ENCODE results near the gene EMX2. TPM values are rescaled to one million over a fixed set of nuclear protein-coding genes. Genes with fewer than 3 reads are reported as not detected.

EMX2 gene
- total RNA-seq, 1 donor from 2014 or later, result 24.7 TPM

GRCh38 chr10:117539903-117540639 is 2.5 kb upstream of the EMX2 start:
- no peak overlapping the region for H3K27ac Mint-ChIP-seq
- H3K27me3 Mint-ChIP-seq, result peaks cover 80% of the 10 kb centered on the region
- H3K36me3 Mint-ChIP-seq, result peaks cover 3% of the 10 kb centered on the region
- H3K4me1 Mint-ChIP-seq (ENCODE audit: unreplicated experiment), result peaks cover 20% of the 10 kb centered on the region
- no peak for TF ChIP-seq CTCF (conservative IDR thresholded peaks at IDR 0.05)
- no peaks in the 10 kb centered on the region for H3K9me3 Mint-ChIP-seq
- DNase-seq (ENCODE audit: extremely low spot score, unreplicated experiment), result no peak
- peak overlapping the region; percentile 96 for H3K4me3 Mint-ChIP-seq

GRCh38 chr10:117540640-117541404 is 1.7 kb upstream of the EMX2 start:
- Mint-ChIP-seq H3K4me3 (peak overlapping the region; percentile 96), H3K9me3 (no peaks in the 10 kb centered on the region), H3K36me3 (peaks cover 5% of the 10 kb centered on the region), H3K4me1 (ENCODE audit: unreplicated experiment) (peaks cover 19% of the 10 kb centered on the region), H3K27me3 (peaks cover 76% of the 10 kb centered on the region), H3K27ac (peak overlapping the region; percentile 93)
- no peak for DNase-seq (ENCODE audit: extremely low spot score, unreplicated experiment)
- no peak for TF ChIP-seq CTCF (conservative IDR thresholded peaks at IDR 0.05)

- Mint-ChIP-seq H3K9me3 (no peaks in the 10 kb centered on the region), H3K27me3 (peaks cover 76% of the 10 kb centered on the region), H3K4me3 (peak overlapping the region; percentile 96), H3K27ac (peak overlapping the region; percentile 93), H3K36me3 (peaks cover 10% of the 10 kb centered on the region), H3K4me1 (ENCODE audit: unreplicated experiment) (peaks cover 22% of the 10 kb centered on the region)
- DNase-seq (ENCODE audit: extremely low spot score, unreplicated experiment), result peak; percentile 84
- TF ChIP-seq CTCF (conservative IDR thresholded peaks at IDR 0.05), result no peak
These were observed 1.1 kb upstream of the EMX2 start for GRCh38 chr10:117541405-117541908.

GRCh38 chr10:117541909-117542705 is 439 bp upstream of the EMX2 start:
- no peak for TF ChIP-seq CTCF (conservative IDR thresholded peaks at IDR 0.05)
- peak; percentile 88 for DNase-seq (ENCODE audit: extremely low spot score, unreplicated experiment)
- H3K4me1 Mint-ChIP-seq (ENCODE audit: unreplicated experiment), result peaks cover 25% of the 10 kb centered on the region
- H3K4me3 Mint-ChIP-seq, result peak overlapping the region; percentile 96
- peak overlapping the region; percentile 96 for H3K27ac Mint-ChIP-seq
- H3K27me3 Mint-ChIP-seq, result peaks cover 76% of the 10 kb centered on the region
- peaks cover 10% of the 10 kb centered on the region for H3K36me3 Mint-ChIP-seq
- no peaks in the 10 kb centered on the region for H3K9me3 Mint-ChIP-seq

GRCh38 chr10:117543225-117544003 is 868 bp downstream of the EMX2 start:
- peaks cover 36% of the 10 kb centered on the region for H3K4me1 Mint-ChIP-seq (ENCODE audit: unreplicated experiment)
- peaks cover 21% of the 10 kb centered on the region for H3K36me3 Mint-ChIP-seq
- H3K9me3 Mint-ChIP-seq, result no peaks in the 10 kb centered on the region
- H3K4me3 Mint-ChIP-seq, result peak overlapping the region; percentile 91
- peak overlapping the region; percentile 94 for H3K27ac Mint-ChIP-seq
- TF ChIP-seq CTCF (conservative IDR thresholded peaks at IDR 0.05), result peak; percentile 56
- DNase-seq (ENCODE audit: extremely low spot score, unreplicated experiment), result peak; percentile 80
- H3K27me3 Mint-ChIP-seq, result peaks cover 82% of the 10 kb centered on the region

Data from type B pancreatic cell (in vitro differentiated cells).